ENCODE data around the gene TTLL12.

TTLL12 gene

DNA sequence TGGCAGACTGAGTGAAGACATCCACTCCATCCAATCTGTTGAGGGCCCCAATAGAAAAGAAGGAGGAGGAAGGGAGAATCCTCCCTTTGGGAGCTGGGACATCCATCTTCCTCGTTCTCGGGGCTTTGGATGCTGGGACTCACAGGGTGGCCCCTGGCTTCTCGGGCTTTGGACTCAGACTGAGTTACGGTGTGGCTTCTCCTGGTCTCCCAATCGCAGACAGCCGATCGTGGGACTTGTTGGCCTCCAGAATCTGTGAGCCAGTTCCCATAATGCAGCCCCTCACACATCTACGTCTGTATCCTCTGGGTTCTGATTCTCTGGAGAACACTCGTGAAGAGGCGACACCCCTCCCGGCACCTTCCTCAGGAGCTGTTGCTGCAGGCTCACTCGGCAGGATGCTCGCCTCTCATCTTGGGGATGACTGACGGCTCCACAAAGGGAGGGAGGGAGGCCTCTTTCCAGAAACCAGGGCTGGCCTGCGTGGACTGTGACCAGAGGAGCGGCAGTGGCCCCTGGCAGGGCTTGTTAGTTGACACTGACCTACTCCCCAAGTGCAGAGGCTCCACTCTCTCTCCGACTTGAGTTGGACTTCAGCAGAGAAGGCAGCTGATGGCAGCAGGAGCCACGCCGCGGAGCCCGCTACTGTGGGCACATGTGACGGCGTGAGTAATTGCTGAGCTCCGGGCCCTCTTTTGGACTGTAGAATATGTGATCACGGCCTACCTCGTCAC is 14.7 kb upstream of the TTLL12 start:
- CTCF ChIA-PET: interaction anchor here (0.8 kb wide), 1 partner anchor 13 kb away, joined by 3 read pairs; no protein-coding TSS in a partner anchor
- TF ChIP-seq, protein P1, sequence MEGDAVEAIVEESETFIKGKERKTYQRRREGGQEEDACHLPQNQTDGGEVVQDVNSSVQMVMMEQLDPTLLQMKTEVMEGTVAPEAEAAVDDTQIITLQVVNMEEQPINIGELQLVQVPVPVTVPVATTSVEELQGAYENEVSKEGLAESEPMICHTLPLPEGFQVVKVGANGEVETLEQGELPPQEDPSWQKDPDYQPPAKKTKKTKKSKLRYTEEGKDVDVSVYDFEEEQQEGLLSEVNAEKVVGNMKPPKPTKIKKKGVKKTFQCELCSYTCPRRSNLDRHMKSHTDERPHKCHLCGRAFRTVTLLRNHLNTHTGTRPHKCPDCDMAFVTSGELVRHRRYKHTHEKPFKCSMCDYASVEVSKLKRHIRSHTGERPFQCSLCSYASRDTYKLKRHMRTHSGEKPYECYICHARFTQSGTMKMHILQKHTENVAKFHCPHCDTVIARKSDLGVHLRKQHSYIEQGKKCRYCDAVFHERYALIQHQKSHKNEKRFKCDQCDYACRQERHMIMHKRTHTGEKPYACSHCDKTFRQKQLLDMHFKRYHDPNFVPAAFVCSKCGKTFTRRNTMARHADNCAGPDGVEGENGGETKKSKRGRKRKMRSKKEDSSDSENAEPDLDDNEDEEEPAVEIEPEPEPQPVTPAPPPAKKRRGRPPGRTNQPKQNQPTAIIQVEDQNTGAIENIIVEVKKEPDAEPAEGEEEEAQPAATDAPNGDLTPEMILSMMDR (IDR thresholded peaks at IDR 0.05; ENCODE audit: control extremely low read depth, extremely low read depth, low read depth, missing control alignments): no peak
- POLR2A ChIA-PET: no interaction called here
- no peak for DNase-seq (ENCODE audit: extremely low spot score)

DNA sequence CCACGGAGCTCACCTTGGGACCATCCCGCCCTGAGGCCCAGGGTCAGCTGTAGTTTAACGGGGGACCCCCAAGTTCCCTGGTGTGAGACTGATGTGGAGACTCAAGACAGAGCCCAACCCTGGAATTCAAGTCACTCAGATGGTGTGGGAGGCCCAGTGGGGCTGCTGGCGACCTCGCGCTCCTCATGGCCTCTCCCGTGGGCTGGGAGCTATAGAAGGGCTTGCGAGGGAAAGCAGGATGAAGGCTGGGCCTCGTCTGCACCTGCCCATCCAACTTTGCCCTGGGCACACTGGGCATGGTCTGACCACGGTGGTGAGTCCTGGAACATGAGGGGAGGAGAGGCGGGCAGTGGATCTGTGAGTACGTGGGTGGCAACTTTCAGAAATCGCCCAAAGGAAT is 13.6 kb upstream of the TTLL12 start:
- TF ChIP-seq, protein P1 (IDR thresholded peaks at IDR 0.05; ENCODE audit: control extremely low read depth, extremely low read depth, low read depth, missing control alignments): no peak
- no peak for DNase-seq (ENCODE audit: extremely low spot score)
- CTCF ChIA-PET: no interaction called here
- POLR2A ChIA-PET: no interaction called here

DNA sequence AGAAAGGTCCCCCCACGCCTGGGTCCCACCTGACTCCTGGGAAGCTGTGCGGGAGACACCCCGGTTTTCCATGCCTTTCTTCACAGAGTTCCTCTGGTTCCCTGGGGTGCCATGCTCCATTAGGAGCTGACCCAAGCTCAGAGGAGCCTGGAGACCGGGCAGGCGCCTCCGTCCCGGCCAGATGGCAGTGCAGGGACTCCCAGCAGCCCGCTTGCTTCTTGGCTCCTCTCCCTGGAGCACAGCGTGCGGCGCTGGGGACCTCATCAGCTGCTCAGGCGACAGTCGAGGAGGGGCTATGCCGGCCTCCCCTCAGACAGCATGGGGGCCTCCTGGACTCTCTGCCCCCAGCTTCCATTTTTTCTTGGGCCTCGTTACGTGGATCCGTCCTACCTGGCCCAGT is 13.1 kb upstream of the TTLL12 start:
- DNase-seq (ENCODE audit: extremely low spot score): no peak
- POLR2A ChIA-PET: no interaction called here
- TF ChIP-seq, protein P1 (IDR thresholded peaks at IDR 0.05; ENCODE audit: control extremely low read depth, extremely low read depth, low read depth, missing control alignments): no peak
- CTCF ChIA-PET: no interaction called here

DNA sequence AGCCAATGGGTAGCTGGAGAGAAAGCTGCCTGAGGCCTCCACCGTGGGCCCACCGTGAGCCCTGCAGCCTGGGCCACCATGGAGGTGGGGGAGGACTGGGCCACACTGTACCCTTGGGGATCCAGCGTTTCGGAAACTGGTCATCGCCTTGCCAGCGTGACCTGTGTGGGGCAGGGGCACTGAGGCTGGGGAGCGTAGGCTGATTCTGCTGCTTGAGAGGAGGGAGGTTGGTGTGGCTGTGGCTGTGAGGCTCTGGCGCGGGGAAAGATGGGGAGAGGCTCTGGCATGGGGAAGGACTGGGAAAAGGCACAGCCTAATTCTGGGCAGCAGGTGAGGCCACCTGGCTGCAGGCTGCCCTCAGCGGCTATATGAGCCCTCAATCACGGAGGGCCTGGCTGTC is 12.6 kb upstream of the TTLL12 start:
- DNase-seq (ENCODE audit: extremely low spot score): no peak
- ChIA-PET POLR2A (no interaction called here), CTCF (no interaction called here)
- TF ChIP-seq, protein P1 (IDR thresholded peaks at IDR 0.05; ENCODE audit: control extremely low read depth, extremely low read depth, low read depth, missing control alignments): no peak

DNA sequence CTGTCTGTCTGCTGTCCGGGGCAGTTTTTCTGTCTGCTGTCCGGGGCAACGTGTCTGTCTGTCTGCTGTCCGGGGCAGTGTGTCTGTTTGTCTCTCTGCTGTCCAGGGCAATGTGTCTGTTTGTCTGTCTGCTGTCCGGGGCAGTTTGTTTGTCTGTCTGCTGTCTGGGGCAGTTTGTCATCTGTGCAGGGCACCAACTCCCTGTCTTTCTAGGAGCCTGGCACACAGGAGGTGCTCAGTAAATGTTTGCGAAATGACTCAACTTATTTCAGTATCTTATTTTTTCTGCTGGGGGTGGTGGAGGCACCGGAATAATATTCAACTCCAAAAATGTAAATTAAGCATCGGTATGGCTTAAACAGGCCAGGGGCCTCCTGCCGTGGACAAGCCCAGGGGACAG is 12.0 kb upstream of the TTLL12 start:
- TF ChIP-seq, protein P1 (IDR thresholded peaks at IDR 0.05; ENCODE audit: control extremely low read depth, extremely low read depth, low read depth, missing control alignments): no peak
- POLR2A ChIA-PET: no interaction called here
- no peak for DNase-seq (ENCODE audit: extremely low spot score)
- CTCF ChIA-PET: no interaction called here

DNA sequence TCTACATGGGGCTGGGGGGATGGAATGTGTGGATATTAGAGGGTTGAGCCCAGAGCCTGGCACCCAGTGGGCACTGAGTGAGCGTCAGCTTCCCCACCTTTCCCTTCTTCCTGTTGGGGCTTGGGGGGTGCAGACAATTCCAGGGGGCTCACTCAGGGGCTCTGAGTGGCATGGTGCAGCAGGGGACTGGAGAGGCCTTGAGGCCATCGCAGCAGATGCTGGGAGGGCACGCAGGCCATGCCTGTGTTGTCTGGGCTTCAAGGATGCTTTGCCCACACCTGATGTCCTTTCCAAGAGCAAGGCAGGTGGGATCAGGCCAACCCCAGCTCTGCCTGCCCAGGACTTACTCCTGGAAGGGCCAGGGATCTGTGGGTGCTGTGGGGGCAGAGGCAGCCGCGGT is 11.2 kb upstream of the TTLL12 start:
- no peak for DNase-seq (ENCODE audit: extremely low spot score)
- ChIA-PET CTCF (no interaction called here), POLR2A (no interaction called here)
- TF ChIP-seq, protein P1 (IDR thresholded peaks at IDR 0.05; ENCODE audit: control extremely low read depth, extremely low read depth, low read depth, missing control alignments): no peak

Data from GM10248 (cell line).